GM18858 (cell line): ENCODE measurements around the gene EPB41.
"Not testable (repeated sequence)": the region's sequence is repeated elsewhere in the genome, so short reads cannot be mapped to it uniquely, and the experiment has no call there.

Source experiments
- ATAC-seq: cut with Tn5 transposase; IDR thresholded peaks from one replicate; pipeline ENCODE4 v1.9.1; 2021; ENCODE audit not compliant: unreplicated experiment

Gene EPB41

DNA sequence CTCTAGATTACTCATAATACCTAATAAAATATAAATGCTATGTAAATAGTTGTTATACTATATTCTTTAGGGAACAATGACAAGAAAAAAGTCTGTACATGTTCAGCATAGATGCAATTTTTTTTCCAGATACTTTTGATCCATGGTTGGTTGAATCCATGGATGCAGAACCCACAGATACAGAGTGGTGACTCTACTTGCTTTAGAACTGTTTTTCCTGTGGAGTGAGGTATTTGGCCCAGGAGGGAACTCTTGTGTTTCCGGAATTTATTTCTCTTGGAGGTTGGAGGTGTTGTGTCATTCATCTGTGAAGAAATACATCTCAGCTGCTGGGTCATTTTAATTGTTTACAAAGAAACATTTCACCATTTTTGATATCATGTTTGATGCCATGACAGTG is 180.6 kb downstream of the EPB41 start:
- no peak for ATAC-seq

DNA sequence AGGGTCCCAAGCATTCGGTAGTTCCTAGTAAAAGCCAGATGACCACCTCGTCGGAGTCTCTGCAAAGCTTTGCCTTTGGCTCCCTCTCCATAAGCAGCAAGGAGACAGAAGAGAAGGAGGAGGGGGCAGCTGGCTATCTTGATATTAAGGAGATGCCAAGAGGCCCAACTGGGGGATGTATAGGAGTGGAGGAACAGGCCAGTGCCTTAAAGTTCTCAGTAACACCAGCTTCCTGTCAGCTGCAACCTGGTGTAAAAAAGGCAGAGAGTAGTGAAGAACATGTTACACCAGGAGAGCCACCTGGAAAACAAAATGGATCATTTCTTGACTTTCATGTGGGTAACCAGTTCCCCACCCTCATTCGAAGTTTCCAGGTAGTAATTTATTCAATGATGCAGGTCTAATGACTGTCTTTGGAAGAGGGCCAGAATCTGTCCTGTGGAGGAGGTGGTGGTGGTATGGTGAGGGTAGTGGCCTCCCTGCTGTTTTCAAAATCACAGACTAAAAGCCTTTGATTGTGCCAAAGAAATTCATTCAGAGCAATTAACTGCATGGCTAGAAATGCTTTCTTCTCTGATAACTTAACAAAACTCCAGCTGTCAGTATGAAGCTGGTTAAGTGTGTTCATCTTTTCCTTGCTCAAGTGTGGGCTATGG is 182.0 kb downstream of the EPB41 start:
- ATAC-seq: no peak

DNA sequence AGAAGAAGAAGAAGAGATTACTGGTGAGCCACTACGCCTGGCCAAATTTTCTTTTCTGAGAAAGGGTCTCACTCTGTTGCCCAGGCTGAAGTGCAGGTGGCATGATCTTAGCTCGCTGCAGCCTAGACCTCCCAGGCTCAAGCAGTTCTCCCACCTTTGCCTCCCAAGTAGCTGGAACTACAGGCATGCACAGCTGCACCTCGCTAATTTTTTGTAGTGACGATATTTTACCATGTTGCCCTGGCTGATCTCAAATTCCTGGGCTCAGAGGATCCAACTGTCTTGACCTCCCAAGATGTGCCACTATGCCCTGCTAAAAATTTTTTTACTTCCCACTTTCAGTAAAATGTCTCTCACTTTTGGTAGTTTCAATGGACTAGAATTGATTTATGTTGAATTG is 184.9 kb downstream of the EPB41 start:
- no peak for ATAC-seq

DNA sequence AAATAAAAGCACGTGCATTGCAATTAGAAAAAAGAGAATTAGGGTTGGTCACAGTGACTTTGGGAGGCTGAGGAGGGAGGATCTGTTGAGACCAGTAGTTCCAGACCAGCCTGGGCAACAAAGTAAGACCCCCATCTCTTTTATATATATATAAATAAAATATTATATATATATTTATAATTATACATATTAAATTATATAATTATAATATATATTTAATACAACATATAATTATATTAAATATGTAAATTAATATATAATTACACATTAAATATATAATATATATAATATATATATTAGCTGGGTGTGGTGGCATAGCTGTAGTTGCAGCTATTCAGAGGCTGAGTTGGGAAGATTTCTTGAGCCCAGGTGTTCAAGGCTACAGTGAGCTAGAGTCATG is 186.1 kb downstream of the EPB41 start:
- no peak for ATAC-seq

DNA sequence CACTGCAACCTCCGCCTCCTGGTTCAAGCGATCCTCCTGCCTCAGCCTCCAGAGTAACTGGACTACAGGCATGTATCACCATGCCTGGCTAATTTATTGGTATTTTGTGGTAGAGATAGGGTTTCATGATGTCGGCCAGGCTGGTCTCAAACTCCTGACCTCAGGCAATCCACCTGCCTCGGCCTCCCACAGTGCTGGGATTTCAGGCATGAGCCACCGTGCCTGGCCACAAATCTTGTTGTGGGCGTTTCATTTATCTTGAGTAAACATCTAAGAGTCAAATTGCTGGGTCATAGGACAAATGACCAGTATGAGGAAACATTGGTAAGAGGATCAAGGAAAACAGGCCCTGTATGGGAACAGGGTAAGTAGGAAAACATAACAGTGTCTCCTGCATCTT is 191.5 kb downstream of the EPB41 start:
- ATAC-seq: no peak

DNA sequence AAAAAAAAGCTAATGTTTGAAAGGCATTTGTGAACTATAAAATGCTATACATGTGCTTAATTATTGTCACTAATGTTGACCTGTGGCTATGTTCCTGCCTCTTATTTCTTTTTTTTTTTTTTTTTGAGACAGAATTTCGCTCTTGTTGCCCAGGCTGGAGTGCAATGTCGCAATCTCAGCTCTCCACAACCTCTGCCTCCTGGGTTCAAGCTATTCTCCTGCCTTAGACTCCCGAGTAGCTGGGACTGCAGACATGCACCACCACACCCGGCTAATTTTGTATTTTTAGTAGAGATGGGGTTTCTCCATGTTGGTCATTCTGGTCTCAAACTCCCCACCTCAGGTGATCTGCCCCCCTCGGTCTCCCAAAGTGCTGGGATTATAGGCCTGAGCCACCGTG is 193.7 kb downstream of the EPB41 start:
- not testable (repeated sequence) for ATAC-seq

DNA sequence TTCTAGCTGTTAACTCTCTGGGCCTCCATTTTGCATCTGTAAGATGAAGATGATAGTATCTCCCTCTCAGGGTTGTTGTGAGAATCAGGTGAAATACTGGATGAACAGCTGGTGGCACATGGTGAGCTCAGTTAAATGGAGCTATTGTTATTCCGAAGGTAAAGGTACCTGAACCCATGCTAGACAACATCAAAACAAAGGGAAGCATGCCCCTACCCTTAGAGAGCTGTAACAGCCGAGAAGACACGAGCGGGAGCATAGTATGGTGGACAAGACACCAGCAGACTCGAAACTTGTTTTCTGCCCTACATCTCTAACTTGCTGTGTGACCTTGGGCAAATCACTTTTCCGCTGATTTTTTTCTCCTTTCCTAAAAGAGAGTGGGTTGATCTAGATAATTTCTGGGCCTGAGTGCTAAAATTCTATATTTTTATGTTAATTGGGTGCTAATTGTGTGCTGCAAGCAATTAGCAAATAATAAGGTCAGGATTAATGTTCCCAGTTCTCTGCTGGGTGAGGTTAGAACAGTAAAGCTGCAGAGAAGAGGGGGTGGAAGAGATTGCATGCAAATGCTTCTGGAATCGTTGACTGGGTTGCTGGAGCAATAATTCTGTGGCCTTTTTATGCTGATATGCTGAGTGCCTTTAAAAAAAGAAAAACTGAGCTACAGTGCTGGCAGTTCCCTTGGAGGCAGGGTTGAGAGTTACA is 198.5 kb downstream of the EPB41 start:
- no peak for ATAC-seq

DNA sequence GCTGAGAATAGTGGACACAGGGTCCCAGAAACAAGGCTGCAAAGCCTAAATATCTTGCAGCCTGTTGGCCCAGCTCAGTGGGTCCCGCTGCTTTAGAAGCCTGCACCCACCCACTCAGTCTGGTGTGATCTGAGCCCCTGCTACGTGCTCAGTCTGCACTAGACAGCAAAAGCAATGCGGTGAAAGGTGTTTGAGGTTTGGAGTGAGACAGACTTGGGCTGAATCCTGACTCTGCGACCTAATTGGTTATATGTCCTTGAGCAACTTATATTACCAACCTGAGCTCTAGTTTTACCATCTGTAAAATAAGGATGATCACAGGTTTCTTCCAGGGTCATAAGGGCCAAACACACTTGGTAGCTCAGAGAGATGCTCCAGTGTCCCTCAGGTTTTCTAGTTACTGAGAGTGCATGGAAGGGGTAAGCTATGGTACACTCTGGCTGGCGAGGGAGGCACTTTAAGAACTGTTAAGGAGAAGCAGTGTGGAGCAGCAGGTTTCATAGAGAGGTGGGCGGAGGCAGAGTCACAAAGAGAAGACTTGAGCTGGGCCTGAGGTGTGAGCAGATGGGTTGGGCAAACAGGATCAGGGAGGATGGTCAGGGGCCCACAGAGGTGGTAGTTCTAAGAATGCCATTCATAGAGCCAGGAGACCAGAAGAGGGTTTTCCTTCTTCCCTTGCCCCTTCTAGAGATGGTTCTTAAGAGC is 199.2 kb downstream of the EPB41 start:
- no peak for ATAC-seq

DNA sequence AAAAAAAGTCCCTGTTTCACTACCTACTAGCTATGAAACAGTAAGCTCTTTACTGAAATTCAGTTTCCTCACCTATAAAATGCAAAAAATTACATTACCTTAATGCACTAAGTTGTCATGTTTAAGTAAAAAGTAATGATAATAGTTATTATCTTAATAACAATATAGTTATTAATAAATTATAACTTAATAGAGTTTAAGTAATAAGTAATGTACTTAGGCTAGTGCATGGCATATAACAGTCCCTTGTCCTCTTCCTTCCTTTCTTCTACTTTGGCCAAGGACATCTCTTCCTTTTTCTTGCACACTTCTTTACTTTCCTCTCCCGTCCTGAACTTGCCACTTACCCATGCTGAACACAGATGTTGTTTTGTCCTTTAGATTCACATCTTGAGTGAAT is 200.3 kb downstream of the EPB41 start:
- ATAC-seq: no peak

DNA sequence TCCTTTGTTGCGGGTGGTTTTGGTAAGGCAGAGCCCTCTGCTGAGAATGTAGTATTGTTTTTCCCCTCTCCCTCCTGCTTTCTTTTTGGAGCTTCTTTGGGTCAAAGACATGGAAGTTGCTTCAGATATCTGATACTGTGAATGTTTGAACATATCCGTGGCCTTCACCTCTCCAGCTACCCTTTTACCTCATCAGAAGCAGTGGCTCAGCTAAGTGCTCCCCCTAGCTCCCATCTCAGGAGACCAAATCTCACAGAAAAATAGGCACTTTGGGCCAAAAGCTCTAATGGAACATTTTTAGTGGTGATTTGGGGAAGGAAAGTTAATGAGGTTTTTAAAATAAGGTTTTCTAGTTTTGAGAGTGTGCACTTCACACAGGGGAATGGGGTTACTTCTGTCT is 203.0 kb downstream of the EPB41 start:
- ATAC-seq: no peak

DNA sequence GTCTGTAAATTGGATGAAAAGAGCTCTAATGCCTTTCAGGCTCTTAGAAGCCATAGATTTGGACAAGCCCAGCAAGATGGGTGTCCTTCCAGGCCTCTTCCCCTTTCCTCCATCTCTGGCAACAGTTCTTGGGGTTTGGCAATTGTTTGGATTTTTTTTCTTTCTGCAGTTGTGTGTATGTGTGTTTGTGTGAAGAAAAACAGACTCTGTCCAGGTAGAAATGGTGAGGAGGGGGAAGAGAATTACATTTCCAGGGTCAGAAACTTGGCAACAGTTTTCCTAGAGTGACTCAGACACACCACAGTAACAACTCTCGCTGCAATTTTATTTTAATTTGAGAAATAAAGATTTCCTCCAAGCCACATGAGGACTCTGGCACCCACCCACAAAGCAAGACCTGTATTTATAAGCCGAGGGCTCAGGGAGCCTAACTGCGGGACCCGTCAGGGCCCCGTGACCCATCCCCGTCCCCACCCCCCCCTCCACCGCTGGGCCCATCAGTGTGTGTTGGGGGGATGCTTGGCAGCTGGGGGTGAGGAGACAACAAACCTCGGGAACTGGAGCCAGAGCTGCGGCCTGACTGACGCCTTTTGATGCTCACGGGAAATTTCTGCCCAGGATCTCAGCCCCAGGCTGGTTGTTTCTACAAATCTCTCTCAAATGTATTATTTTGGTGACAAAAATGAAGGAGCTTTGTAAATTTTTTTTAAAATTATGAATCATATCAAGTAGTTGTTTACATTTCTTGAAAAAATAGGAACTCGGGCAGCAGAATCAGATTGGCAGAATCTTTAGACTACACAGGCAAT is 205.0 kb downstream of the EPB41 start:
- ATAC-seq: no peak

DNA sequence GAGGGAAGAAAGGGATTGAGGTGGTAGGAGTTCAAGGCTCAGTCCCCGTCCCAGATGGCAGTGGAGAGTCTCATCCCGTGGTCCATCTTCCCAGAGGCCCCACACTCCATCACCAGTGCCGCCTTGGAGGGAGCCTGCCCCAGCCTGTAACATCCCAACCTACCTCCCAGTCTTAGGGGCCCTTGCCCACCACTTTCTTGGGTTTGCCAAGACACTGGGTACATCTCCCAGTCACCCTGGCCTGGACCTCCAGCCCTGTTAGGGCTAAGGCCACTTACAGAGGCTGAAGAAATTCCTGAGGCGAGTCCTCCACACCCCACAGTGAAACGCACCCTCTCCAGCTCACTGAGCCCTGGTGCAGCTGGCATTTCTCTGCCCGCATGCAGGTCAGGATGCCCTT is 206.0 kb downstream of the EPB41 start:
- ATAC-seq: no peak

DNA sequence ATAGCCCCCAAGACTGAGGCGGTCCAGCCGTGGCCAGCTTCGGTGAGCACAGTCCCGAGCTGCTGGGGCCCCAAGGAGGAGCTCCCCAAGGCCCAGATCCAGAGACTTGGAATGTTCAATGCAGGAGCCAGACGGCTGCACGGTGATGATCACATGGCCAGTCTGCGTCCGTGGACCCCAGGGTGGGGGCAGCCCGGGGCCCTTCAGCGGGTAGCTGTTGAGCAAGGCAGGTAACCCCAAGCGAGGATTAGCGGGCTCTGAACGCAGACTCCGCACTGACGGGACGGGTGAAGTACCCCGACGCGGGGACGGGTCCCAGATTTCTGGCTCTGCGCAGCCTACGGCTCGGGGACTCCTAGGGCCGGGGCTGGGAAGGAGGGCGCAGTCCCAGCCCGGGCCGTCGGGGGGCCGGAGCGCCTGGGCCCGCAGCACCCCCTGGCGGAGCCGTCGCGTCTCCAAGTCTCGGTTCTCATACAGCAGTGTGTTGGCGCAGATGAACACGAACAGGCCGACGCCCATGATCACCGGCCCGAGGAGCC is 206.6 kb downstream of the EPB41 start:
- no peak for ATAC-seq

DNA sequence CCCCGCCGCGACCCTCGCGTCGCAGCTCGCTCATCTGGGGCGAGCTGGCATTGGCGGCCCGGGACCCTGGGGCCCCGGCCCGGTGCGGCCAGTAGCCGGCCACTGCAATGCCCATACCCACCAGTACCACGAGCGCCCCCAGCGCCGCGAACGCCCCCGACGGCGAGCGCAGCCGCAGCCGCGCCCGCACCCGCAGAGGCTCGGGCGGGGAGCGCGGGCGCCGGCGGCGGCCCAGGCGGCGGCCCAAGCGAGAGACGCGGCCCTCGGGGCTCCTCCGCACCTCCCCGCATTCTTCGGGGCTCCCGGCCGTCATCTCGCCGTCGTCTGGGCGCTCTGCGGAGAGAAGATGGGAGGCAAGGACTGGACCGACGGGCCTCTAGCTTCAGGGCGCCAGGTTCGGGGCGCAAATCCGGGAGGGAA is 207.2 kb downstream of the EPB41 start:
- no peak for ATAC-seq

DNA sequence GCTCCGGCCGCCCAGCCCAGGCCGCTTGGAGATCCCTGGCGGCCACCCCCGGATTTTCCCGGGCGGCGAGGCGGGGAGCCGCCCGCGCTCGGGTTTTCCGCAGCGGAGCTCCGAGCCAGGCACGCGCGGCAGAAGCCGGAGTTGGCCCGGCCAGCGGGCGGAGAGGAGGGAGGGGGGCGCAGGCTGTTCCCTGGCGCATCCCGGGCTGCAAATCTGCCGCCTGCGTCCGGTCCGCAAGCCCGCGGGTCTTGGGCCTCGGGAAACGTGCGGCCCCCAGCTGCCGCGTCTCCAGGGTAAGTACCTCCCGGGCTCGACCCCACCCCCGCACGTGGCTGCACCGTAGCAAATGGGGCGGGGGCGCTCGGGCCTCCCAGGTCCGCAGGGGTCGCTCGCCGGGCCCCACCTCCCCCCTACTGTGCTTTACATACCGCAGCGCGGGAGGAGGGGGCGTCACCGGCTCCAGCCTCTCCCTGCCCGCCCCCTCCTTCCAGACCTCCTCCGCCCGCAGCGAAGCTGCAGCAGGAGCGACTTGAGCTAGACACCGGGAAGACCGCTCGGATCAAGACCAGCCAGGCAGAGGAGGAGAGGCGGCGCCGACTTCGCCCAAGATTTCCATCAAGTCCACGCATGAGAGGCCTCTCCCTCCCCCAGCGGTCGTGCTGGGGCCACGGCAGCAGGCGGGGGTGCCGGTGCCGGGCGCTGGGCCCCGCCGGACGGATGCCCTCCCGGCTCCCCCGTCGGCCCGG is 207.7 kb downstream of the EPB41 start:
- ATAC-seq: no peak

DNA sequence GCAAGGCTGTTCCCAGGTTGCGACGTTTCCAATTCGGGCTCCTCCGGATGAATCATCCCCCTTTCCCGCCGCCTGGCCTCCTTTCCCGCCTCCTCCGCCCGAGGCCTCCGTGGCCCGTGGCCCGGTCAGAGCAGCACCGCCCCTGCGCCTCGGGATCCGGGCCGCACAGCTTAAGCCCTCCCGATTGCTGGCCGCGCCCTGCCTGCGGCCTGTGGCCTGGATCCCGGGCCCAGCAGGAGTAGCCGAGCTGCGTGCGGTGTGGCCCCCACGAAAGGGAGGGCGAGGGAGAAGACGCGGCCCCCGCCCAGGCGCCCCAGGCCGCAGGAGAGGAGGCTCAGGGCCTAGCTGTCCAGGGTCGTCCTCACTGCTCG is 208.3 kb downstream of the EPB41 start:
- ATAC-seq: no peak

DNA sequence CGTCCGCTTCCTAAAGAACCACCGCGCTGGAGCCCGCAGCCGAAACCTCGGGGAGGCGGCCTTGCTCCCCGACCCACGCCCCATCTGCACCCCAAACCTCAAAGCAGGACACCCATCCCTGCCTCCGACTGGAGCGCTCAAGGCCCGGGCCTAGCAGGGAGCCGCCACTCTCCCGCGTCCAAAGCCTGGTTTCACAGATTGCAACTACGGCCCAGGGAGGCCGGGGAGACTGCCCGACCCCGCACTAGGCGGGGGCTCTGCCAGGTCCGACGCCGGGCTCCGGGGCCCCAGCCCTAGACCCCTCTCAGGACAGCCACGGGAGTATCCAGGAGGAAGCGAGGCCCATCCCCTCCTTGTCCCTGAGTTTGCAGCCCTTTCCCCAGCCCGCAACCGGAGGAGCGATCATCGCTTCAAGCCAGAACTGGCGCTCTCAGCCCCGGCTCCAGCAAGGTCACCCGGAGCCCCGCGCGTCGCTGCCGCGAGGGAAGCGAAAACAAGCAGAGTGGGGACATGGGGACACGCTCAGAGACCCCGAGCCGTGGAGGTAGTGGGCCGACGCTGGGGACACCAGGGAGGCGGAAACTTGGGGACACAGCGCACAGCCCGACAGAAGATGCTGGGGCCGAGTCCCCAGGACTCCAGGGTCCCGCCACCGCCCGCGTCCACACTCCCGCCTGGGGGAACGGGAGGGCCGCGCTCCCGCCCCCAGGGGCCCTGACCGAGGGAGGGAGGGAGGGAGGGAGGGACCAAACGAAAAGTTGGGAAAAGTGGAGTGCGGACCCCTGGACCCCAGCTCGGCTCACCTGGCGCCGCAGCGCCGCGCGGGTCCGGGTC is 208.9 kb downstream of the EPB41 start:
- no peak for ATAC-seq

DNA sequence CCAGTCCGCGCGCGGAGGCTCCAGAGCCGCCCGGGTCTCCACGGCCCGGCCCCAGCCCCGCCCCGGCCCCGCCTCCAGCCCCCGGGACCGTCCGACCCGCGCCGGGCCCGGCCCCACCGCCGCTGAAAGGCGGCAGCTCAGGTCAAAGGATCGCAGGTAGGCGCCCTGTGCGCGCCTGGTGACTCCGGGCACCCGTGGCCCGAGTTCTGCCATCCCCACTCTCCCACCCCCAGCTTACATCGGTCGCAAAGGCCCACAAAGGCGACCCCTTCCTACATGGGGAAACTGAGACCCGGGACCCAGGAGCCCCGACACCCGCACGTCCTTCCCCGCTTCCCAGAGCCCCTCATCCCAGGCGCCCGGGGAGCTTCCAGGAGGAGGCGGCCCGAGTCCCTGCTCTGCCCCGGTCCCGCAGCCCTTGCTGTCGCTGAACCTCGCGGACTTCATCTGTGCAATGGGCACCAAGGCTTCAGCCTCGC is 209.6 kb downstream of the EPB41 start, which contains the start of gene TMEM200B:
Gene TMEM200B, minus strand, starts transcription at position 17 of the 479 bp plus-strand sequence. CDS start 2,075 bp downstream, outside the sequence.
- no peak for ATAC-seq
